Subcutaneous adipose tissue (tissue), 4 donors: ENCODE data around the gene PAX2. TPM values are rescaled to one million over a fixed set of nuclear protein-coding genes. Genes with fewer than 3 reads are reported as not detected.

Source experiments
- CTCF ChIP-seq: fragments of 450-650 bp; IDR thresholded peaks from one replicate; pipeline ENCODE4 v1.5.1; 2016; ENCODE audit warnings: low read depth, mild to moderate bottlenecking, control low read depth, antibody characterized with exemption, moderate library complexity
- total RNA-seq, 4 donors: library from RNA; depleted of rRNA; stranded (reverse); fragments of >200 nt; gene quantifications; one replicate each; pipeline ENCODE4 v1.1.0, GENCODE V29; 2016

Gene PAX2
- total RNA-seq, 4 donors from 2014 or later = not detected

- TF ChIP-seq CTCF = no peak
These were observed 3.1 kb downstream of the PAX2 start for GRCh38 chr10:100748231-100749058.

DNA sequence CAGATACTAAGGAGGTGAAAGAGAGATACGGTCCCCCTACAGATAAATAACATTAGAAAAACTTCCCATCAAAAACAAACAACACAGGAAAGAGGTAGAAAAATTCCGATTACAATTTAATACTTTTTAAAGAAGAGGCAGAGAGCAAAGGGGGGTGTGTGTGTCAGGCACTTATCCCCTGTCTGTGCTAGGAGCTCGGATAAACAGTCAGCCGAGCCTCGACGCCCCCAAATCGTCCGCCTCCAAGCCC, 3.6 kb downstream of the PAX2 start:
- TF ChIP-seq CTCF = no peak

DNA sequence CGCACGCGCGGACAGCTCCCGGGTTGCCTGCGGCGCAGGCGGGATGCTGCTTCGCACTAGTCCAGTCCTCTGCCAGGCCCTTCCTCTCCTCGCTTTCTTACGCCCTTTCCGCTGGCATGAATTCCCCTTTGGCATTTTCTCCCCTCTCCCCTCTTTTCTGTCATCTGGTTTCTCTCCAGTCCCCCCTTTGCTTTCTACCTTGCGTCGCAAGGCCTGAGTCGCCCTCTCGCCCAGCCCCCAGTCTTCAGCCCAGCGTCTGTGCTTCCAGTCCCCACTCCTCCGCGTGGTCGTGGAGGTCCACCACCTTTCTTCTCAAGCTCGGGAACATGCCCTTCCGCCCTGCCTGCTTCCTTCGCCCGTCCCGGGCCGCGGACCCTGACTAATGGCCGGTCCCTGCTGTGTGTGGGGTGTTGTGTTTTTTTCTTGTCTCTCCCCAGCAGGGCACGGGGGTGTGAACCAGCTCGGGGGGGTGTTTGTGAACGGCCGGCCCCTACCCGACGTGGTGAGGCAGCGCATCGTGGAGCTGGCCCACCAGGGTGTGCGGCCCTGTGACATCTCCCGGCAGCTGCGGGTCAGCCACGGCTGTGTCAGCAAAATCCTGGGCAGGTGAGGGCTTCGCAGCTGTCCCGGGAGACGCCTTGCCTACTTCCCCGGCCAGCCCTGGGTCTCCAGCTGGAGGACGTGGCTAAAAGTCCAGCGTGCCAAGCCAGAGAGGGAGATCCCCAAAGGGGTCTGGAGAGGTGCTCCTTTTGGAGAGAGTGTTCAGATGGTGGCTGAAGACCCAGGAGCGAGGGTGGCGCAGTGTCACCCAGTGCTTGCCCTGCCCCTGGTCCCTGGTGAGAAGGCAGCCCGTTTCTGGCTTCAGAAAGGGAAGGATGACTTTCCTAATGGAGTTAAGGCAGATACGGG, 4.2 kb downstream of the PAX2 start:
- no peak for TF ChIP-seq CTCF

- TF ChIP-seq CTCF = no peak
These were observed 5.2 kb downstream of the PAX2 start for GRCh38 chr10:100750291-100751210.

- no peak for TF ChIP-seq CTCF
These were observed 6.0 kb downstream of the PAX2 start for GRCh38 chr10:100751211-100751933.

DNA sequence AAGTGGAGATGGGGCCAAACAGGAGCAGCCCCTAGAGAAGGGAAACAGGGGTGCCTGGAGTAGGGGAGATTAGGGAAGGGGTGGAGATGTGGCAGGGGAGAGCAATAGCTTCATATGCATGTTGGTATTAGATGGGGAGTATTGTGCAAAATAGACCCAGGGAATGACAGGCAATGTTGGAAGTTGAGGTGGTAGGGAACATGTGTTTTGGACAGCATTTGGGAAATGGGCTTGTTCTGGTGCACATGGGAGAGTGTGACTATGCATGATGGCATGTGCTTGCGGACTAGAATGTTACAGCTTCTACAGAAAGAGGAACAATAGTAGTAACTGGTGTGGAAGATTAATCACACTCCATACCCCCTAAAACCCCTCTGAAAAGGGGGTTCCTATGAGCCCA, 10.4 kb downstream of the PAX2 start:
- TF ChIP-seq CTCF = no peak
